Skeletal muscle satellite cell (primary cell): ENCODE data around the gene NCAM1.
"Not testable (repeated sequence)": the region's sequence is repeated elsewhere in the genome, so short reads cannot be mapped to it uniquely, and the experiment has no call there.

ENCODE experiments used
- H3K27me3 ChIP-seq: 2 replicates; pipeline ENCODE4 v1.7.0; 2013; ENCODE audit warnings: low read length; ENCODE audit not compliant: control insufficient read depth, insufficient read depth
- H3K36me3 ChIP-seq: 2 replicates; pipeline ENCODE4 v1.7.0; 2013; ENCODE audit warnings: mild to moderate bottlenecking, control low read depth, low read length; ENCODE audit not compliant: insufficient read depth
- H3K4me1 ChIP-seq: 2 replicates; pipeline ENCODE4 v1.7.0; 2013; ENCODE audit warnings: low read length; ENCODE audit not compliant: control insufficient read depth, insufficient read depth
- H3K4me2 ChIP-seq: 2 replicates; pipeline ENCODE4 v1.7.0; 2013; ENCODE audit warnings: mild to moderate bottlenecking, low read length
- H3K4me3 ChIP-seq: 2 replicates; pipeline ENCODE4 v1.7.0; 2013; ENCODE audit warnings: low read length
- H3K9ac ChIP-seq: 2 replicates; pipeline ENCODE4 v1.7.0; 2013; ENCODE audit warnings: mild to moderate bottlenecking, low read depth, low read length, moderate library complexity
- H3K9me3 ChIP-seq: replicated peaks from 2 replicates; pipeline ENCODE4 v1.7.0; 2013; ENCODE audit warnings: mild to moderate bottlenecking, control low read depth, low read length

NCAM1 gene

GRCh38 chr11:113023228-113023627 lies 62.0 kb downstream of the NCAM1 start:
- Histone ChIP-seq H3K4me3 (no peak overlapping the region), H3K9ac (no peak overlapping the region), H3K36me3 (no peaks in the 10 kb centered on the region), H3K4me2 (peak overlapping the region; percentile 9), H3K4me1 (peaks cover 9% of the 10 kb centered on the region), H3K9me3 (no peaks in the 10 kb centered on the region), H3K27me3 (no peaks in the 10 kb centered on the region)

GRCh38 chr11:113023986-113024385 lies 62.8 kb downstream of the NCAM1 start:
- H3K9ac ChIP-seq: no peak overlapping the region
- H3K4me2 ChIP-seq: no peak overlapping the region
- no peak overlapping the region for H3K4me3 ChIP-seq
- H3K9me3 ChIP-seq: no peaks in the 10 kb centered on the region
- peaks cover 9% of the 10 kb centered on the region for H3K4me1 ChIP-seq
- no peaks in the 10 kb centered on the region for H3K27me3 ChIP-seq
- H3K36me3 ChIP-seq: no peaks in the 10 kb centered on the region

- H3K9me3 ChIP-seq: no peaks in the 10 kb centered on the region
- H3K4me1 ChIP-seq: peaks cover 9% of the 10 kb centered on the region
- H3K36me3 ChIP-seq: no peaks in the 10 kb centered on the region
- no peak overlapping the region for H3K4me2 ChIP-seq
- no peaks in the 10 kb centered on the region for H3K27me3 ChIP-seq
- no peak overlapping the region for H3K9ac ChIP-seq
- H3K4me3 ChIP-seq: no peak overlapping the region
These were observed 65.6 kb downstream of the NCAM1 start for GRCh38 chr11:113026778-113027177.

DNA sequence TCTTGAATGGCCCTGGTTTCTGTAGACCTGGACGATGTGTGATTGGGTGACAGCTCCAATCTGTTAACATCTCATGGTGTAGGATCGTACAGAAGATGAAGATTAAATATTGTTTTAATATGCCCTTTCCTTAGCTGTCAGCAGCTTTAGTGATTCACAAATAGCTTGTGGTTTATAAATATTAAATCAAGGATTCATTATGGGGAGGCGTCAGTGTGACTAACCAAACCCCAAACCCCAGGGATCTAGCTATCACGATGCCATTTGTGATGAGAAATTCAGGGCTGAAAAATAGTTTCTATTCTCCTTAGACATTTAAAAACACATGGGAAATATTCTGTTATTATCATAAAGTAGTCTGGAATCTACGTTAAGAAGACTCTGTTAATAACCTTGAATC lies 73.4 kb downstream of the NCAM1 start:
- no peaks in the 10 kb centered on the region for H3K9me3 ChIP-seq
- peak overlapping the region; percentile 28 for H3K4me2 ChIP-seq
- peaks cover 6% of the 10 kb centered on the region for H3K4me1 ChIP-seq
- no peaks in the 10 kb centered on the region for H3K27me3 ChIP-seq
- H3K9ac ChIP-seq: no peak overlapping the region
- H3K36me3 ChIP-seq: no peaks in the 10 kb centered on the region
- no peak overlapping the region for H3K4me3 ChIP-seq

DNA sequence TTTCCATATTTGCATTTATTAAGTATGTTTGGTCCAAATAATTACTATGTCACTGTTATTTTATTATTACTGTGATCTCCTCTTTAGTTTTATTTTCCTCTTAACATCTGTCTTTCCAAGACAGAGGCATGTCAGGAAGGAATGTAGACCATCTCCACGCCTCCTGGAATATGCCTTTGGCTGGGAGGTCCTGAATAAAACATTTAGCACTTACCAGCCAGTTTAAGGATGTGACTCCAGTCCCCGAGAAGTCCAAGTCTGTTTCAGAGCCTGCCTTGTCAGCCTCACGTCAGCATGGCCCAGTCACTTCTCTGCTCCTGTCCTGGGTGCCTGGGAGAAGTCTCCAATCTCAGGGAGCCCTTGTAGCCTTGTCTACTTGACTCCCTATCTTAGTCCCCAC lies 74.5 kb downstream of the NCAM1 start:
- Histone ChIP-seq H3K4me3 (no peak overlapping the region), H3K4me2 (no peak overlapping the region), H3K9ac (no peak overlapping the region), H3K4me1 (peaks cover 6% of the 10 kb centered on the region), H3K27me3 (no peaks in the 10 kb centered on the region), H3K36me3 (no peaks in the 10 kb centered on the region), H3K9me3 (no peaks in the 10 kb centered on the region)

DNA sequence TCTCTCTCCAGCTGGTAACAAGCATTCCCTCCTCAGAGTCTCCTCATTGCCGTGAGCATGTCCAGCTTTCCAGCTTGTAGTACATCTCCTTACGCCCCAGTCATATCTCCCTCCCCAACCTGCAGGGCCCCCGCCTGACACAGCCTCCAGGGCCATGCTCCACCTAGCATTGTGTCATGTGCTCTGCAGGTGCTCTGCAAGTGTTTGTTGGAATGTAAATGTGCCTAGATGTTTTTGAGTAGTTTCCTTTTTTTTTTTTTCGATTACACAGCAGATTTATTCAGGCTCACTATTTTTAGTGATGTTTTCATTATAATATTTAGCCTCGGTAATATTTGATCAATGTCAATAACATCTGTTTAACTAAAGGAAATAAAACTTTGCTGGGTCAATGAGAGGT lies 82.5 kb downstream of the NCAM1 start:
- H3K4me3 ChIP-seq: no peak overlapping the region
- H3K9ac ChIP-seq: no peak overlapping the region
- H3K4me1 ChIP-seq: peaks cover 3% of the 10 kb centered on the region
- no peaks in the 10 kb centered on the region for H3K36me3 ChIP-seq
- no peaks in the 10 kb centered on the region for H3K9me3 ChIP-seq
- H3K27me3 ChIP-seq: no peaks in the 10 kb centered on the region
- no peak overlapping the region for H3K4me2 ChIP-seq

- H3K36me3 ChIP-seq: no peaks in the 10 kb centered on the region
- no peaks in the 10 kb centered on the region for H3K9me3 ChIP-seq
- no peaks in the 10 kb centered on the region for H3K27me3 ChIP-seq
- no peak overlapping the region for H3K9ac ChIP-seq
- H3K4me3 ChIP-seq: no peak overlapping the region
- no peak overlapping the region for H3K4me2 ChIP-seq
- peaks cover 12% of the 10 kb centered on the region for H3K4me1 ChIP-seq
These were observed 83.9 kb downstream of the NCAM1 start for GRCh38 chr11:113045146-113045545.

DNA sequence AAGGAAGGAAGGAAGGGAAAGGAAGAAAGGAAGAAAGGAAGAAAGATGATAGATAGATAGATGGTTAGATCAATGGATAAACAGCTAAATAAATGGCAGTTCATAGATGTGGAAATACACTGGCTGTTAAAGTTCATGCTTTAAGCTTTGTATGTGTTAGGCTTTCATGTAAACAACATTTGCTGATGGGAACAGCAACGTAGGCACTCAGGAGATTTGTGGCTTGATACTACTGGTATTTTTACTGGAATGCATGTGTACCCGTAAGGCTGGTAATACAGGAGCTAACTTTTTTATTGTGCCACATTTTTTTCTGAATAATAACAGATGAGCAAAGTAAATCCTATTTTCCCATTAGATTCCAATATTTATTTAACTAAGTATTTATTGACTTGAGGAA lies 85.6 kb downstream of the NCAM1 start:
- Histone ChIP-seq H3K4me3 (no peak overlapping the region), H3K4me1 (peaks cover 12% of the 10 kb centered on the region), H3K9me3 (no peaks in the 10 kb centered on the region), H3K4me2 (no peak overlapping the region), H3K9ac (no peak overlapping the region), H3K36me3 (no peaks in the 10 kb centered on the region), H3K27me3 (no peaks in the 10 kb centered on the region)

- no peaks in the 10 kb centered on the region for H3K9me3 ChIP-seq
- no peak overlapping the region for H3K9ac ChIP-seq
- no peak overlapping the region for H3K4me3 ChIP-seq
- H3K36me3 ChIP-seq: no peaks in the 10 kb centered on the region
- H3K27me3 ChIP-seq: no peaks in the 10 kb centered on the region
- H3K4me2 ChIP-seq: peak overlapping the region; percentile 24
- peaks cover 12% of the 10 kb centered on the region for H3K4me1 ChIP-seq
These were observed 87.9 kb downstream of the NCAM1 start for GRCh38 chr11:113048820-113049768.

GRCh38 chr11:113053042-113053441 lies 91.8 kb downstream of the NCAM1 start:
- not testable (repeated sequence) for H3K9ac ChIP-seq, H3K9me3 ChIP-seq, H3K4me2 ChIP-seq, H3K36me3 ChIP-seq, H3K27me3 ChIP-seq, H3K4me3 ChIP-seq
- H3K4me1 ChIP-seq: peaks cover 12% of the 10 kb centered on the region

DNA sequence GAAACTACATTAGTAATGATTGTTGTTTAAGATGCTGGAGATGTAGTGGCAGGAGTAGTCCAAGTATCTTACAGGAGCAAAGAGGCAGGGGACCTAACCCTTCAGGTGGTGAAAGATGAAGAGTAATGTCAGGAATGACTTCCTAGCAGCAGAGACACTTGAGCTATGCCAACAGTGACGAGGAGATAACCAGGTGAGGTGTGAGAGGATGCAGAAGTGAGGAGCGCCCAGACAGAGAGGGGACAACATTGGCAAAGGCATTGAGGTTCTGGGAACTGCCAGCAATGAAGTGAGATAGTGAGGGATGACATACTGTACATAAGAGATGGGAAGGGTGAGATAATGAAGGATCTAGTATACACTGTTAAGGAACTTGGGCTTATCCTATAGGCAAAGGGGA lies 95.8 kb downstream of the NCAM1 start:
- Histone ChIP-seq H3K4me2 (no peak overlapping the region), H3K9me3 (no peaks in the 10 kb centered on the region), H3K36me3 (no peaks in the 10 kb centered on the region), H3K4me1 (no peaks in the 10 kb centered on the region), H3K27me3 (no peaks in the 10 kb centered on the region), H3K4me3 (no peak overlapping the region), H3K9ac (no peak overlapping the region)

GRCh38 chr11:113059548-113059947 lies 98.3 kb downstream of the NCAM1 start:
- no peaks in the 10 kb centered on the region for H3K4me1 ChIP-seq
- H3K36me3 ChIP-seq: no peaks in the 10 kb centered on the region
- no peak overlapping the region for H3K4me2 ChIP-seq
- no peak overlapping the region for H3K9ac ChIP-seq
- H3K27me3 ChIP-seq: no peaks in the 10 kb centered on the region
- no peak overlapping the region for H3K4me3 ChIP-seq
- no peaks in the 10 kb centered on the region for H3K9me3 ChIP-seq
